Activated B cell treated with CpG ODN at 0.5 μM for 24 hours (primary cell): ENCODE results near the gene CS. TPM values are rescaled to one million over a fixed set of nuclear protein-coding genes. Genes with fewer than 3 reads are reported as not detected.
"Not testable (repeated sequence)": the region's sequence is repeated elsewhere in the genome, so short reads cannot be mapped to it uniquely, and the experiment has no call there.

Source experiments
- ATAC-seq: fragments of 200-7000 bp; cut with Tn5 transposase; one replicate; pipeline ENCODE4 v1.10.0; 2021; ENCODE audit warnings: low read depth, mild to moderate bottlenecking, moderate library complexity
- CTCF ChIA-PET: fragments of 350-600 bp; sonication (Branson Sonifier 250); formaldehyde crosslinking; loops from one replicate; lab custom pipeline; 2021; ENCODE audit warnings: antibody characterized with exemption; lab: Charles Lee
- POLR2A ChIA-PET: fragments of 350-600 bp; sonication (Branson Sonifier 250); formaldehyde crosslinking; loops from one replicate; lab custom pipeline; 2021; ENCODE audit warnings: antibody characterized with exemption; lab: Charles Lee
- DNase-seq: peaks from one replicate; pipeline ENCODE4 v3.0.0; 2022
- H3K27ac Mint-ChIP-seq: one replicate; pipeline ENCODE4 v1.8.0; 2020; ENCODE audit warnings: mixed read lengths
- H3K27me3 Mint-ChIP-seq: one replicate; pipeline ENCODE4 v1.8.0; 2021; ENCODE audit warnings: mixed read lengths
- H3K36me3 Mint-ChIP-seq: one replicate; pipeline ENCODE4 v1.8.0; 2021; ENCODE audit warnings: low read depth, mixed read lengths
- H3K4me1 Mint-ChIP-seq: one replicate; pipeline ENCODE4 v1.8.0; 2021; ENCODE audit warnings: mixed read lengths
- H3K4me3 Mint-ChIP-seq: one replicate; pipeline ENCODE4 v1.8.0; 2020; ENCODE audit warnings: mild to moderate bottlenecking, mixed read lengths
- H3K9me3 Mint-ChIP-seq: one replicate; pipeline ENCODE4 v1.8.0; 2020; ENCODE audit warnings: mixed read lengths
- intact Hi-C: fragments of 100-400 bp; cut with micrococcal nuclease; formaldehyde crosslinking; loops from one replicate; pipeline ENCODE4 v1.15.1; 2024
- total RNA-seq: library from RNA; stranded (reverse); gene quantifications from 2 replicates; pipeline ENCODE4 v1.2.3, GENCODE V29; 2022
- TF ChIP-seq, protein P1 (sequence below): fragments of 200-600 bp; IDR thresholded peaks from one replicate; pipeline ENCODE4 v1.8.0; 2022; ENCODE audit warnings: antibody characterized with exemption, mild to moderate bottlenecking

Gene CS
- total RNA-seq, 1 donor from 2014 or later = 233 TPM

DNA sequence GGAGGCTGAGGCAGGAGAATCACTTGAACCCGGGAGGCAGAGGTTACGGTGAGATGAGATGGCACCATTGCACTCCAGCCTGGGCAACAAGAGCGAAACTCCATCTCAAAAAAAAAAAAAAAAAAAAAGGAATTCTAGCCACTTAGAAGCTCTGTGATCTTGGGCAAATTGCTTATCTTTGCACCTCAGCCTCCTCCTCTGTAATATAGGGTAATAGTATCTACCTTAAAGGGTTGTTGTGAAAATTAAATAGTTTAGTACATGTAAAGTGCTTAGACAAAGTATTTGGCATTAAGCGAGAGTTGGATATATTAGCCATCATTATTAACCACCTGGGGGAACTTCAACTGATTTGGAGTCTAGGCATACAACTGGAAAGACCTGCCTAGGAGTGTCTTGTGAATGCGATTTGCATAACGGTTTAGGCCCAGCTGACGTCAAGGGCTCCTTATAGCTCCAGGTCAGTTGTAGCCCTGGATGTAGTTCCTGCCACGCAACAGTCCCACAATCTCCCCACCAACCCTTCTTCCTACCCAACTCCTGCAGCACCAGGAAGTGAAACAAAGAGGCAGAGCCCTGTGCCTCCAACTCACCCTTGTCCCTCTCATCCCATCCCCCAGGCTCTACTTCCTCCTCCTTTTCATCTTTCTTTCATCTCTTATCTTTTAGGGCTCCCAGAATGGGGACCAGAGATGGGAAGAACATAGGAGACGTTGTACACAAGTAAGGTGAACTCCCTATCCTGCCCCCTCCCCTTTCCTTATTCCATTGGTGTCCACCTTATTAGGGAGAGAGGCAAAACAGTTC is 36.4 kb upstream of the CS start:
- intact Hi-C loops = loop anchor here (10.0 kb wide), 1 partner anchor 298 kb away; the partner anchor contains the start of gene BAZ2A
- no peak overlapping the region for H3K4me3 Mint-ChIP-seq
- TF ChIP-seq, protein P1, sequence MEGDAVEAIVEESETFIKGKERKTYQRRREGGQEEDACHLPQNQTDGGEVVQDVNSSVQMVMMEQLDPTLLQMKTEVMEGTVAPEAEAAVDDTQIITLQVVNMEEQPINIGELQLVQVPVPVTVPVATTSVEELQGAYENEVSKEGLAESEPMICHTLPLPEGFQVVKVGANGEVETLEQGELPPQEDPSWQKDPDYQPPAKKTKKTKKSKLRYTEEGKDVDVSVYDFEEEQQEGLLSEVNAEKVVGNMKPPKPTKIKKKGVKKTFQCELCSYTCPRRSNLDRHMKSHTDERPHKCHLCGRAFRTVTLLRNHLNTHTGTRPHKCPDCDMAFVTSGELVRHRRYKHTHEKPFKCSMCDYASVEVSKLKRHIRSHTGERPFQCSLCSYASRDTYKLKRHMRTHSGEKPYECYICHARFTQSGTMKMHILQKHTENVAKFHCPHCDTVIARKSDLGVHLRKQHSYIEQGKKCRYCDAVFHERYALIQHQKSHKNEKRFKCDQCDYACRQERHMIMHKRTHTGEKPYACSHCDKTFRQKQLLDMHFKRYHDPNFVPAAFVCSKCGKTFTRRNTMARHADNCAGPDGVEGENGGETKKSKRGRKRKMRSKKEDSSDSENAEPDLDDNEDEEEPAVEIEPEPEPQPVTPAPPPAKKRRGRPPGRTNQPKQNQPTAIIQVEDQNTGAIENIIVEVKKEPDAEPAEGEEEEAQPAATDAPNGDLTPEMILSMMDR = no peak
- H3K4me1 Mint-ChIP-seq = peaks cover 60% of the 10 kb centered on the region
- CTCF ChIA-PET = interaction anchor here (0.9 kb wide), 1 partner anchor 128 kb away, joined by 5 read pairs; no protein-coding TSS in a partner anchor
- H3K27me3 Mint-ChIP-seq = no peaks in the 10 kb centered on the region
- DNase-seq = no peak
- ATAC-seq = no peak
- H3K27ac Mint-ChIP-seq = peak overlapping the region; percentile 98
- H3K9me3 Mint-ChIP-seq = no peaks in the 10 kb centered on the region
- H3K36me3 Mint-ChIP-seq = peaks cover 22% of the 10 kb centered on the region
- POLR2A ChIA-PET = interaction anchor here (0.6 to 4.8 kb wide), 10 partner anchors 20 to 144 kb away, joined by 5 to 76 read pairs (median 18); partner anchors contain the start of genes CNPY2, CS, RNF41 and STAT2

DNA sequence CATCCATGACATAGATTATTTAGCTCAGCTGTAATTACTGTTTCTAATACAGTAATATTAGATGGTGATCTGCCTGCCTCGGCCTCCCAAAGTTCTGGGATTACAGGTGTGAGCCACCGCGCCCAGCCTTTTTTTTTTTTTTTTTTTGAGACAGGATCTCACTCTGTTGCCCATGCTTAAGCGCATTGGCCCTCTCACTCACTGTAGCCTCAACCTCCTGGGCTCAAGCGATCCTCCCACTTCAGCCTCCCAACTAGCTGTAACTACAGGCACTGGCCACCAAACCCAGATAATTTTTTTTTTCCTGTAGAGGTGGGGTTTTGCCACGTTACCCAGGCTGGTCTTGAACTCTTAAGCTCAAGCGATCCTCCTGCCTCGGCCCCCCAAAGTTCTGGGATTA is 35.4 kb upstream of the CS start:
- H3K36me3 Mint-ChIP-seq = peaks cover 20% of the 10 kb centered on the region
- POLR2A ChIA-PET = interaction anchor here (0.7 to 4.8 kb wide), 6 partner anchors 19 to 517 kb away, joined by 3 to 61 read pairs (median 4); partner anchors contain the start of genes CNPY2, ORMDL2 and STAT2
- H3K27ac Mint-ChIP-seq = peak overlapping the region; percentile 46
- H3K27me3 Mint-ChIP-seq, H3K9me3 Mint-ChIP-seq, DNase-seq, ATAC-seq, H3K4me3 Mint-ChIP-seq: not testable (repeated sequence)
- intact Hi-C loops = loop anchor here (10.0 kb wide), 1 partner anchor 299 kb away; the partner anchor contains the start of gene BAZ2A
- CTCF ChIA-PET = interaction anchor here (0.9 kb wide), 1 partner anchor 129 kb away, joined by 5 read pairs; no protein-coding TSS in a partner anchor
- H3K4me1 Mint-ChIP-seq = peaks cover 60% of the 10 kb centered on the region

DNA sequence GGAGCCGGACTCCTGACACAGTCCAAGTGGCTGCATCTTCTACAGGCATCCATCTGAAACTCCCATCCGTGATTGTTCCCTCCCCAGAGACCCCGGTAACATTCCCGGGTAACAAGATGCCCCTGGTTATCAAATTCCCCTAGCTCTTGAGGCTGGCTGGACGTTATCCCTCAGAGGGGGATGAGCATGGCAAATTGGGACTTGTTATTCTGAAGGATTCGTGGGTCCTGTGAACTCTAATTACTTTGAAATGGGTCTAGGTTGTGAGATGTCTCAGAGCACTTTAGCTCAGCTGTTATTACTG is 34.3 kb upstream of the CS start:
- Mint-ChIP-seq H3K4me3 (peak overlapping the region; percentile 96), H3K4me1 (peaks cover 51% of the 10 kb centered on the region), H3K36me3 (peaks cover 16% of the 10 kb centered on the region), H3K9me3 (no peaks in the 10 kb centered on the region), H3K27me3 (no peaks in the 10 kb centered on the region), H3K27ac (peak overlapping the region; percentile 100)
- POLR2A ChIA-PET = interaction anchor here (0.6 to 4.8 kb wide), 14 partner anchors 18 to 216 kb away, joined by 3 to 61 read pairs (median 6); partner anchors contain the start of genes CNPY2, COQ10A, SMARCC2 and STAT2
- intact Hi-C loops = loop anchor here (1.0 to 10.0 kb wide), 5 partner anchors 18 to 300 kb away; partner anchors contain the start of genes BAZ2A, STAT2 and ZC3H10
- CTCF ChIA-PET = interaction anchor here (1.0 kb wide), 2 partner anchors 114 to 129 kb away, joined by 3 to 4 read pairs; partner anchors contain the start of gene TIMELESS
- no peak for ATAC-seq
- DNase-seq = no peak
- TF ChIP-seq, protein P1 = no peak

DNA sequence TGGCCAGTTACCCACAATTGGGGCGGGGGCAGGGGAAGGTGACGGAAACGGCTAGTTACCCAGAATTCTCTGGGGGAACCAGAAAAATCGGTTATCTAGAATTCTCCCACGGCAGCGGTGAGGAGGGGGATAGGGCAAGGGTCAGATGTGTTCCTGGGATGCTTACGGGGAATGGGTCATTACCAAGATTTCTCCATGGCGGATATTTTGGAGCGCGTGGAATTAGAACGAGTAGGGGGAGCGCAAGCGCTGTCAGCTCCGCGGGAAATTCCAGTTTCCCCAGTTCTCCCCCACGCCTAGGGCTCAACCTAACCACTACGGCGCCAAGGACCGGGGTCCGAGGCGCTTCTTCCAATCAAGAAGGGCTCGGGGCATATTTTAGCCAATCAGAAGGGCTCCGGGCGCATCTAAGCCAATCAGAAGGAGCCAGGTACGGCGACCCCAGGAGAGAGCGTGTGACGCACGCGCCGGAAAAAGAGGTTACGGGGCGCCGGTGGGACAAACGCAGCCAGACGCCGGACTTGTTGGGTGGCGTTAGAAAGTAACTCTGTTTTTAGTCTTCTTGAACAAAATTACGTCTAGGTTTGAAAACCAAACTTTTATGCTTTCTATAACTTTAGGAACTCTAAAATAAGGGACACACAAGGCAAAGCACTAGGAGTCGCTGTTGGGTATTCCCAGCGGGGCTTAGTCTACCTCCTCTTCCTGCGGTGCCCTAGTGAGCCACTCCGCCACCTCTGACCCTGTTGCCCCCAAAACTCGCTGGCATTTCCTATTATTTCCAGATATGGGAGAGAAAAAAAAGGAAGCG is 33.8 kb upstream of the CS start, which contains the start of gene PAN2:
TSS of gene PAN2 (minus strand) at position 322 of the 811 bp plus-strand sequence. CDS start 906 bp downstream, outside the sequence.
- peak within 1 kb of the TSS; percentile 96 for H3K4me3 Mint-ChIP-seq
- H3K9me3 Mint-ChIP-seq = no peaks in the 10 kb centered on the region
- peak within 1 kb of the TSS; percentile 100 for H3K27ac Mint-ChIP-seq
- ChIA-PET CTCF (interaction anchor here (0.8 to 1.3 kb wide), 5 partner anchors 18 to 130 kb away, joined by 3 to 5 read pairs (median 4); partner anchors contain the start of genes CNPY2, STAT2 and TIMELESS), POLR2A (interaction anchor here (0.5 to 4.8 kb wide), 30 partner anchors 8 to 361 kb away, joined by 3 to 61 read pairs (median 5); partner anchors contain the start of genes ANKRD52, CNPY2, COQ10A and CS)
- H3K4me1 Mint-ChIP-seq = peaks cover 46% of the 10 kb centered on the region
- TF ChIP-seq, protein P1 = no peak
- intact Hi-C loops = loop anchor here (1.0 to 10.0 kb wide), 9 partner anchors 18 to 301 kb away; partner anchors contain the start of genes BAZ2A, CS, SPRYD4 and STAT2
- peaks cover 16% of the 10 kb centered on the region for H3K36me3 Mint-ChIP-seq
- ATAC-seq = peak; percentile 91
- H3K27me3 Mint-ChIP-seq = no peaks in the 10 kb centered on the region
- DNase-seq = peak; percentile 85
